ENCODE results near the gene KRT26.
"Not testable (repeated sequence)": the region's sequence is repeated elsewhere in the genome, so short reads cannot be mapped to it uniquely, and the experiment has no call there.

Gene KRT26

GRCh38 chr17:40751065-40751464 lies 20.9 kb downstream of the KRT26 start:
- Histone ChIP-seq H3K14ac (ENCODE audit: low read length in 2 of 2) (no peak overlapping the region), H3K18ac (ENCODE audit: low read depth in 1 of 2, low read length in 2 of 2) (no peak overlapping the region), H2BK5ac (ENCODE audit: low read depth, low read length, poor library complexity, severe bottlenecking) (no peak overlapping the region), H2BK12ac (ENCODE audit: low read length in 2 of 2) (no peak overlapping the region), H3K27me3 (ENCODE audit: control insufficient read depth in 1 of 2, insufficient read depth in 1 of 2, low read length in 2 of 2) (peaks cover 0 to 20% of the 10 kb centered on the region in 2 experiments), H3K4me3 (ENCODE audit: insufficient read depth in 1 of 2, low read depth in 1 of 2, low read length in 2 of 2) (no peak overlapping the region), H3K23ac (ENCODE audit: low read length in 2 of 2) (peak overlapping the region in 1 of 2 experiments; percentile 42), H3K79me1 (replicated peaks; ENCODE audit: low read length, poor library complexity, severe bottlenecking) (no peaks in the 10 kb centered on the region), H2BK120ac (ENCODE audit: low read depth, low read length) (no peak overlapping the region), H3K4me2 (ENCODE audit: low read length, poor library complexity, severe bottlenecking) (no peak overlapping the region), H3K4me1 (ENCODE audit: control insufficient read depth, insufficient read depth, low read depth, low read length) (no peaks in the 10 kb centered on the region), H2AFZ (ENCODE audit: low read depth, low read length) (no peak overlapping the region), H3K9ac (ENCODE audit: low read length) (no peak overlapping the region), H4K91ac (ENCODE audit: low read length) (no peak overlapping the region), H2AK5ac (ENCODE audit: low read length, severe bottlenecking) (no peak overlapping the region), H2BK15ac (ENCODE audit: low read depth, poor library complexity, severe bottlenecking) (no peak overlapping the region), H4K8ac (ENCODE audit: low read length) (peak overlapping the region; percentile 36), H3K9me3 (ENCODE audit: control insufficient read depth, low read length) (peaks cover 4% of the 10 kb centered on the region), H3K27ac (ENCODE audit: low read length, poor library complexity, severe bottlenecking) (no peak overlapping the region), H3K36me3 (ENCODE audit: control insufficient read depth in 1 of 2, insufficient read depth in 2 of 2, low read depth in 1 of 2, low read length in 2 of 2) (no peaks in the 10 kb centered on the region), H3K4ac (ENCODE audit: low read depth in 1 of 2, low read length in 2 of 2) (no peak overlapping the region)
- 89% methylated on average over 14 of the region's 14 CpGs for WGBS
- no peak for DNase-seq

GRCh38 chr17:40750391-40750790 lies 21.6 kb downstream of the KRT26 start:
- Histone ChIP-seq H3K4ac (ENCODE audit: low read depth in 1 of 2, low read length in 2 of 2) (no peak overlapping the region), H2BK12ac (ENCODE audit: low read length in 2 of 2) (no peak overlapping the region), H3K9ac (ENCODE audit: low read length) (no peak overlapping the region), H2BK15ac (ENCODE audit: low read depth, poor library complexity, severe bottlenecking) (no peak overlapping the region), H3K4me2 (ENCODE audit: low read length, poor library complexity, severe bottlenecking) (no peak overlapping the region), H3K4me1 (ENCODE audit: control insufficient read depth, insufficient read depth, low read depth, low read length) (no peaks in the 10 kb centered on the region), H2AK5ac (ENCODE audit: low read length, severe bottlenecking) (no peak overlapping the region), H2BK120ac (ENCODE audit: low read depth, low read length) (no peak overlapping the region), H3K9me3 (ENCODE audit: control insufficient read depth, low read length) (peaks cover 4% of the 10 kb centered on the region), H3K36me3 (ENCODE audit: control insufficient read depth in 1 of 2, insufficient read depth in 2 of 2, low read depth in 1 of 2, low read length in 2 of 2) (no peaks in the 10 kb centered on the region), H3K4me3 (ENCODE audit: insufficient read depth in 1 of 2, low read depth in 1 of 2, low read length in 2 of 2) (no peak overlapping the region), H3K14ac (ENCODE audit: low read length in 2 of 2) (no peak overlapping the region), H3K18ac (ENCODE audit: low read depth in 1 of 2, low read length in 2 of 2) (no peak overlapping the region), H3K27me3 (ENCODE audit: control insufficient read depth in 1 of 2, insufficient read depth in 1 of 2, low read length in 2 of 2) (peaks cover 0 to 20% of the 10 kb centered on the region in 2 experiments), H4K8ac (ENCODE audit: low read length) (no peak overlapping the region), H3K23ac (ENCODE audit: low read length in 2 of 2) (no peak overlapping the region), H2AFZ (ENCODE audit: low read depth, low read length) (no peak overlapping the region), H3K27ac (ENCODE audit: low read length, poor library complexity, severe bottlenecking) (no peak overlapping the region), H3K79me1 (replicated peaks; ENCODE audit: low read length, poor library complexity, severe bottlenecking) (no peaks in the 10 kb centered on the region), H2BK5ac (ENCODE audit: low read depth, low read length, poor library complexity, severe bottlenecking) (no peak overlapping the region), H4K91ac (ENCODE audit: low read length) (no peak overlapping the region)
- no peak for DNase-seq
- WGBS: 93% methylated on average over 3 of the region's 6 CpGs

GRCh38 chr17:40748666-40749065 lies 23.3 kb downstream of the KRT26 start:
- H3K9ac ChIP-seq (ENCODE audit: low read length); H3K79me1 ChIP-seq (replicated peaks; ENCODE audit: low read length, poor library complexity, severe bottlenecking); H3K4ac ChIP-seq (ENCODE audit: low read depth in 1 of 2, low read length in 2 of 2); H3K4me2 ChIP-seq (ENCODE audit: low read length, poor library complexity, severe bottlenecking); H3K23ac ChIP-seq (ENCODE audit: low read length in 2 of 2); H3K18ac ChIP-seq (ENCODE audit: low read depth in 1 of 2, low read length in 2 of 2); H3K36me3 ChIP-seq (ENCODE audit: control insufficient read depth in 1 of 2, insufficient read depth in 2 of 2, low read depth in 1 of 2, low read length in 2 of 2); DNase-seq; H3K27ac ChIP-seq (ENCODE audit: low read length, poor library complexity, severe bottlenecking); H2AK5ac ChIP-seq (ENCODE audit: low read length, severe bottlenecking); H4K8ac ChIP-seq (ENCODE audit: low read length); H2BK5ac ChIP-seq (ENCODE audit: low read depth, low read length, poor library complexity, severe bottlenecking); H3K4me1 ChIP-seq (ENCODE audit: control insufficient read depth, insufficient read depth, low read depth, low read length); H4K91ac ChIP-seq (ENCODE audit: low read length); H3K4me3 ChIP-seq (ENCODE audit: insufficient read depth in 1 of 2, low read depth in 1 of 2, low read length in 2 of 2); H3K14ac ChIP-seq (ENCODE audit: low read length in 2 of 2); H2AFZ ChIP-seq (ENCODE audit: low read depth, low read length); H2BK120ac ChIP-seq (ENCODE audit: low read depth, low read length); H3K9me3 ChIP-seq (ENCODE audit: control insufficient read depth, low read length); H2BK12ac ChIP-seq (ENCODE audit: low read length in 2 of 2); H2BK15ac ChIP-seq (ENCODE audit: low read depth, poor library complexity, severe bottlenecking): not testable (repeated sequence)
- peaks cover 0 to 15% of the 10 kb centered on the region in 2 experiments for H3K27me3 ChIP-seq (ENCODE audit: control insufficient read depth in 1 of 2, insufficient read depth in 1 of 2, low read length in 2 of 2)
- WGBS: no CpG with 5 or more reads among the region's 1 CpG

DNA sequence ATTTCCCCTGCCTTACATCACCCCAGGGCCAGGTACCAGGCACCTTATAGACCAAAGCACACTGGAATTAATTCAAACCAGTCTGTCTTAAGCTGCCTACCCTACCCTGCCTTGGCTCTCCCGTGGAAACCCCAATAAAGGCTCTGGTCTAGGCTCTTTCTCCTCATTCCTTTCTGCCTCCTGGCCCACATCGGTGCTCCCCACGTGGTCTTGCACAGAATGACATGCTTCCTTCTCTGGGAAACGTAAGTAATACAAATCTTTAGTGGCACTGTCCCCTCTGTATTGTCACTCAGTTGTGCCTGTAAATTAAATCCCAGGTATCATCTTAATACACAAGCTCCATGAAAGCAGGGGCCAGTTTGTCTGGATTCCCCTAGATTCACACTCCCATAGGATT lies 33.4 kb downstream of the KRT26 start:
- H3K9ac ChIP-seq (ENCODE audit: low read length): no peak overlapping the region
- H4K8ac ChIP-seq (ENCODE audit: low read length): no peak overlapping the region
- H3K9me3 ChIP-seq (ENCODE audit: control insufficient read depth, low read length): peaks cover 27% of the 10 kb centered on the region
- no peaks in the 10 kb centered on the region for H3K4me1 ChIP-seq (ENCODE audit: control insufficient read depth, insufficient read depth, low read depth, low read length)
- no peak overlapping the region for H4K91ac ChIP-seq (ENCODE audit: low read length)
- WGBS: 38% methylated on average over 4 of the region's 4 CpGs
- no peak overlapping the region for H2BK15ac ChIP-seq (ENCODE audit: low read depth, poor library complexity, severe bottlenecking)
- no peak for DNase-seq
- H3K4me3 ChIP-seq (ENCODE audit: insufficient read depth in 1 of 2, low read depth in 1 of 2, low read length in 2 of 2): no peak overlapping the region
- no peak overlapping the region for H2BK12ac ChIP-seq (ENCODE audit: low read length in 2 of 2)
- H2AFZ ChIP-seq (ENCODE audit: low read depth, low read length): no peak overlapping the region
- no peaks in the 10 kb centered on the region for H3K79me1 ChIP-seq (replicated peaks; ENCODE audit: low read length, poor library complexity, severe bottlenecking)
- H3K36me3 ChIP-seq (ENCODE audit: control insufficient read depth in 1 of 2, insufficient read depth in 2 of 2, low read depth in 1 of 2, low read length in 2 of 2): no peaks in the 10 kb centered on the region
- no peak overlapping the region for H2BK120ac ChIP-seq (ENCODE audit: low read depth, low read length)
- H3K27me3 ChIP-seq (ENCODE audit: control insufficient read depth in 1 of 2, insufficient read depth in 1 of 2, low read length in 2 of 2): peaks cover 0 to 16% of the 10 kb centered on the region in 2 experiments
- no peak overlapping the region for H3K27ac ChIP-seq (ENCODE audit: low read length, poor library complexity, severe bottlenecking)
- H2BK5ac ChIP-seq (ENCODE audit: low read depth, low read length, poor library complexity, severe bottlenecking): no peak overlapping the region
- no peak overlapping the region for H3K4me2 ChIP-seq (ENCODE audit: low read length, poor library complexity, severe bottlenecking)
- no peak overlapping the region for H3K14ac ChIP-seq (ENCODE audit: low read length in 2 of 2)
- no peak overlapping the region for H3K4ac ChIP-seq (ENCODE audit: low read depth in 1 of 2, low read length in 2 of 2)
- no peak overlapping the region for H3K23ac ChIP-seq (ENCODE audit: low read length in 2 of 2)
- H2AK5ac ChIP-seq (ENCODE audit: low read length, severe bottlenecking): no peak overlapping the region
- no peak overlapping the region for H3K18ac ChIP-seq (ENCODE audit: low read depth in 1 of 2, low read length in 2 of 2)
